ENCODE measurements around the gene SELENOF.

- TF ChIP-seq CTCF (IDR thresholded peaks at IDR 0.05) (no peak), POLR2A (IDR thresholded peaks at IDR 0.05) (no peak)
These were observed 14.9 kb upstream of the SELENOF start for GRCh38 chr1:86928819-86929218.
